Stimulated activated CD4-positive, alpha-beta T cell treated with anti-CD3 and anti-CD28 coated beads, Interleukin-12 subunit alpha, Interleukin-12 subunit beta, amount 100 ng/mL, for 48 hours (primary cell): ENCODE results near the gene PTP4A1.
A peak's percentile ranks its signal among the peaks of the same experiment; 100 is the strongest.

Experiments
- DNase-seq, 3 donors: peaks; one replicate each; pipeline ENCODE4 v3.0.0-alpha.2; 2020; ENCODE audit warnings: low read depth in 2 of 3, low spot score in 1 of 3

The PTP4A1 gene

GRCh38 chr6:63554782-63555181 lies 17.5 kb upstream of the PTP4A1 start:
- DNase-seq = no peak

- no peak for DNase-seq
Measured at GRCh38 chr6:63556369-63556768, 15.9 kb upstream of the PTP4A1 start.

GRCh38 chr6:63558278-63558677 lies 14.0 kb upstream of the PTP4A1 start:
- DNase-seq = no peak

- no peak for DNase-seq
Measured at GRCh38 chr6:63560801-63561287, 11.4 kb upstream of the PTP4A1 start.

GRCh38 chr6:63561288-63561687 lies 11.0 kb upstream of the PTP4A1 start:
- no peak for DNase-seq

- no peak for DNase-seq
Measured at GRCh38 chr6:63563235-63563634, 9.0 kb upstream of the PTP4A1 start.

GRCh38 chr6:63565058-63565726 lies 7.1 kb upstream of the PTP4A1 start:
- no peak for DNase-seq

GRCh38 chr6:63565727-63566596 lies 6.3 kb upstream of the PTP4A1 start:
- DNase-seq = no peak

- no peak for DNase-seq
Measured at GRCh38 chr6:63567966-63568365, 4.3 kb upstream of the PTP4A1 start.

GRCh38 chr6:63571361-63572043 lies 778 bp upstream of the PTP4A1 start:
- DNase-seq = peak; percentile 20 to 28 (median 24)

GRCh38 chr6:63572747-63573075 lies 431 bp downstream of the PTP4A1 start:
- DNase-seq = no peak

GRCh38 chr6:63573076-63573898 lies 1.0 kb downstream of the PTP4A1 start:
- peak; percentile 40 to 54 (median 43) for DNase-seq

GRCh38 chr6:63573899-63574553 lies 1.7 kb downstream of the PTP4A1 start:
- peak in 2 of 3 donors; percentile 18 to 52 for DNase-seq

GRCh38 chr6:63574554-63574900 lies 2.2 kb downstream of the PTP4A1 start:
- DNase-seq = no peak

- no peak for DNase-seq
Measured at GRCh38 chr6:63576147-63576772, 4.0 kb downstream of the PTP4A1 start.

GRCh38 chr6:63576985-63577712 lies 4.9 kb downstream of the PTP4A1 start:
- DNase-seq = no peak

- DNase-seq = no peak
Measured at GRCh38 chr6:63578757-63579156, 6.5 kb downstream of the PTP4A1 start.

GRCh38 chr6:63579937-63580703 lies 7.8 kb downstream of the PTP4A1 start:
- no peak for DNase-seq

GRCh38 chr6:63580704-63580961 lies 8.4 kb downstream of the PTP4A1 start:
- no peak for DNase-seq
